Right lobe of liver (tissue), 6 donors: ENCODE results near the gene TNFRSF6B. TPM values are rescaled to one million over a fixed set of nuclear protein-coding genes. Genes with fewer than 3 reads are reported as not detected.

Experiments
- ATAC-seq, 4 donors: fragments of 200-7000 bp; cut with Tn5 transposase; one replicate each; pipeline ENCODE4 v1.9.1; 2020; ENCODE audit warnings: mild to moderate bottlenecking in 4 of 4, moderate library complexity in 4 of 4
- DNase-seq, 3 donors: peaks; one replicate each; pipeline ENCODE4 v3.0.0-alpha.2; 2020
- H3K27ac ChIP-seq, 3 donors: fragments of 200-600 bp; one replicate each; pipeline ENCODE4 v1.8.0; 2022
- H3K27me3 ChIP-seq, 2 donors: fragments of 200-600 bp; one replicate each; pipeline ENCODE4 v1.8.0; 2022
- H3K36me3 ChIP-seq, 4 donors: fragments of 200-600 bp; sonication (generic) in 1 of 4; one replicate each; pipeline versions ENCODE4 v1.5.1 to v1.8.0; 2017 to 2022; ENCODE audit warnings: control low read depth in 1 of 4
- H3K4me1 ChIP-seq, 4 donors: fragments of 200-600 bp; sonication (generic) in 1 of 4; one replicate each; pipeline versions ENCODE4 v1.5.1 to v1.8.0; 2017 to 2022; ENCODE audit warnings: control low read depth in 1 of 4
- H3K4me3 ChIP-seq, 3 donors: fragments of 200-600 bp; one replicate each; pipeline ENCODE4 v1.8.0; 2022
- H3K9me3 ChIP-seq, 4 donors: fragments of 200-600 bp; sonication (generic) in 1 of 4; one replicate each; pipeline versions ENCODE4 v1.5.1 to v1.8.0; 2017 to 2022; ENCODE audit warnings: control low read depth in 1 of 4
- CTCF ChIP-seq, 4 donors: fragments of 200-600 bp in 3 of 4; fragments of 450-650 bp in 1 of 4; IDR thresholded peaks; one replicate each; pipeline versions ENCODE4 v1.5.1 to v1.8.0; 2016 to 2022; ENCODE audit warnings: antibody characterized with exemption in 4 of 4, mild to moderate bottlenecking in 2 of 4
- POLR2A ChIP-seq: fragments of 450-650 bp; IDR thresholded peaks from one replicate; pipeline ENCODE4 v1.6.1; 2017; ENCODE audit warnings: antibody characterized with exemption, mild to moderate bottlenecking
- WGBS: methylation state at CpG from one replicate; pipeline ENCODE4 v1.1.6; 2018; ENCODE audit warnings: low coverage, low lambda C conversion rate; ENCODE audit not compliant: insufficient coverage; ENCODE audit errors: missing lambda C conversion rate; 5-methylcytosine and 5-hydroxymethylcytosine counted together
- intact Hi-C, 2 donors: fragments of 100-400 bp; cut with DNase I; formaldehyde crosslinking; loops; one replicate each; pipeline versions ENCODE4 v1.11.2 to v1.14.1; 2022
- total RNA-seq, 6 experiments: library from RNA; depleted of rRNA in 2 of 6; stranded (reverse); fragments of >200 nt in 2 of 6; fragmentation: NEBNext Ultra II Directional in 3 of 6; extraction: Animal tissue kit (Norgen Biotek cat#: 25700) in 3 of 6; gene quantifications; one replicate each; pipeline versions ENCODE4 v1.1.0 to v1.2.4, GENCODE V29; 2016 to 2023
- donor health status: DM: no; HTN: yes; CAD: no.
- donor health status: DM: no; HTN: no; CAD: no.
- donor health status: DM: no; HTN: no; CAD: no.
- donor health status: DM: no; HTN: yes; CAD: no.
- donor health status: DM: no; HTN: yes; CAD: no.

Gene TNFRSF6B
- total RNA-seq, 6 experiments from 2014 or later, result 0.56 to 1.0 (median 0.62) TPM; not detected in 3

GRCh38 chr20:63696306-63696627, 185 bp upstream of the TNFRSF6B start:
- no CpG with 5 or more reads among the region's 6 CpGs for WGBS
- peak in 2 of 3 donors; percentile 25 to 58 for DNase-seq
- no peak for TF ChIP-seq POLR2A
- TF ChIP-seq CTCF (IDR thresholded peaks at IDR 0.05), result no peak
- peak; percentile 16 to 48 (median 26) for ATAC-seq
- Histone ChIP-seq H3K4me3 (no peak overlapping the region), H3K27ac (no peak overlapping the region), H3K27me3 (no peaks in the 10 kb centered on the region), H3K9me3 (no peaks in the 10 kb centered on the region), H3K36me3 (no peaks in the 10 kb centered on the region), H3K4me1 (peaks cover 0 to 14% (median 5%) of the 10 kb centered on the region in 4 donors)
- intact Hi-C loops, result no loop called here

- intact Hi-C loops, result no loop called here
- Histone ChIP-seq H3K36me3 (no peaks in the 10 kb centered on the region), H3K27ac (no peak overlapping the region), H3K4me1 (peaks cover 0 to 14% (median 5%) of the 10 kb centered on the region in 4 donors), H3K9me3 (no peaks in the 10 kb centered on the region), H3K27me3 (no peaks in the 10 kb centered on the region), H3K4me3 (no peak overlapping the region)
- ATAC-seq, result peak; percentile 1 to 11 (median 3)
- 0% methylated on average over 1 of the region's 7 CpGs for WGBS
- no peak for TF ChIP-seq CTCF (IDR thresholded peaks at IDR 0.05)
- TF ChIP-seq POLR2A, result no peak
- DNase-seq, result peak; percentile 22 to 56 (median 50)
Observed at GRCh38 chr20:63697357-63697867, 960 bp downstream of the TNFRSF6B start.

GRCh38 chr20:63697868-63698545, 1.6 kb downstream of the TNFRSF6B start:
- DNase-seq (peak; percentile 26 to 47 (median 46)), ATAC-seq (no peak)
- Histone ChIP-seq H3K4me3 (no peak overlapping the region), H3K27me3 (no peaks in the 10 kb centered on the region), H3K4me1 (peaks cover 0 to 14% (median 5%) of the 10 kb centered on the region in 4 donors), H3K9me3 (no peaks in the 10 kb centered on the region), H3K36me3 (no peaks in the 10 kb centered on the region), H3K27ac (no peak overlapping the region)
- intact Hi-C loops, result no loop called here
- WGBS, result 90% methylated on average over 3 of the region's 40 CpGs
- TF ChIP-seq POLR2A, result no peak
- TF ChIP-seq CTCF (IDR thresholded peaks at IDR 0.05), result no peak

GRCh38 chr20:63698739-63699465, 2.5 kb downstream of the TNFRSF6B start:
- Histone ChIP-seq H3K4me3 (no peak overlapping the region), H3K36me3 (peaks cover 0 to 2% (median 0%) of the 10 kb centered on the region in 4 donors), H3K27me3 (no peaks in the 10 kb centered on the region), H3K4me1 (peaks cover 0 to 14% (median 5%) of the 10 kb centered on the region in 4 donors), H3K27ac (no peak overlapping the region), H3K9me3 (no peaks in the 10 kb centered on the region)
- DNase-seq, result peak; percentile 35 to 52 (median 50)
- no peak for TF ChIP-seq CTCF (IDR thresholded peaks at IDR 0.05)
- no peak for TF ChIP-seq POLR2A
- intact Hi-C loops, result no loop called here
- 63% methylated on average over 8 of the region's 19 CpGs for WGBS
- ATAC-seq, result peak in 1 of 4 donors; percentile 12
